HS-27A (cell line): ENCODE results near the gene RAG2.

Experiments
- DNase-seq: peaks from one replicate; pipeline ENCODE4 v3.0.0-alpha.2; 2012; ENCODE audit warnings: low read depth, missing footprints

Gene RAG2

DNA sequence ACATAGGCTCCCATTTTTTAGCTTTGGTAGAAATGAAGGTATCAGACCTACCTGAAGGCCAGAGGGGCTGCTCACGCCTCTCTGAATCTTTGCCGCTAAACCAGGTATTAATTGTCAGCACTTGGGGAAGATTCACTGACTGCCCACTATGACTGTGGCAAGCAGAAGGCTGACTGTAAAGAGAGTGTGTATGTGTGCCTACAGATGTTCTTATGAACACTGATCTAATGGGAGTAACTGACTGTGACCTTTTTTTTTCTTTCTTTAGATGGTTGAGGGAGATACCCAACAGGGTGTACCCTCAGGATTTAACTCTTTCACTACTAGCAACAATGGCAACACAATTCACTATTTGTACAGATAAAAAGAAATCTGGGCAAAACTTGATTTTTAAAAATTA, at the start of gene RAG2:
TSS of gene RAG2 (minus strand) at position 186 of the 400 bp plus-strand sequence. CDS start 4,068 bp downstream, outside the sequence.
- no peak for DNase-seq

DNA sequence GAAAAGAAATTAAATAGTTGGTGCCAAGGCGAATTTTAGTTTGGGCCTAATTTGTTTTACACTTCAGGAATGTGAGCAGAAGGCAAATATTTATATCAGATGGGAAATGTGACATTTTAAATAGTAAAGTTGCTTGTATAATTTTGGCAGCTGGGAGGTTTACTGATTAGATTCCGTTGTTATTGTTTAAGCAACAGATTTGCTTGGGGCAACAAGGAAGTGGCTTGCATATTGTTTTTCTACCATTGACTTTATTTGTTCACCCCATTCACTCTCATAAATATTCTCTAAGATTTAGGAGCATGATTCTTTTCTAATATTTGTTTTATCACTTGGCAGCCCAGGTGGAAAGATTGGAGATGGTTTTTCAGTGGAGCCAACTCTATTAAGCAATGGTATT, 40.5 kb upstream of the RAG2 start:
- DNase-seq, result no peak

DNA sequence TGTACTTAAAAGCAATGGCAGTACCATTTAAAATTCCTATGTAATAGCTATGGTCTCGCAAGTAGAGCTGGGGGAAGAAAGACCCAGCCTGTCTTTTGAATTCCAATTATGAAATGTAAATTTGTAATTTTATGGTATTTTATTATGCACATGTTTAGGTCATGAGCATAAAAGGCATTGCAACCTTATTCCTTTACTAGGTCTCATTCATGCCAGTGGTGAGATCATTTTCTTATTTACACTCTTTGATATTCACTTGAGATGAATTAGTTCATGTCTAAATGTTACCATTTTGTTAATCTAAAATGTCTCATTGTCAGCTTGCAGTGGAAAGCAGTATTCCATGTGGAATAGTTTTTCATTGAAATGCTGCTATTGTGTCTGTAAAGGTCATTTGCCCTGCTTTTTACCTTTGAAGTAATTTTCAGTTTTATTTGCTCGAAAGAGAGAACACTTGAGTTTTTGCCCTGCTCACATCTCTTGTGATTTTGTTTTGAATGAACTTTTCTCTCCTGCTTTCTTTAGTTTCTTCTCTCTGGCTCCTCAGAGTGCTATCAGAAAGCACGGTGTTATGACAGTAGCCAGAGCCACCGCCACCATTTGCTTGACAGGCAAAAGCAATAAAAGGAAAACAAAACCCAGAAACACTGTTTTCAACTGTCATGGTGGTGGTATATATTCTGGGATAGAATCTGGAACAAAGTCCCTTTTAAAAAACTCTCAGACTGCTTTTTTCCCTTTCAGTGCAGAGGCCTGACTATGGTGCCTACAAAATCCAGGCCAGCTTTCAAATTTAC, 37.2 kb upstream of the RAG2 start:
- no peak for DNase-seq

DNA sequence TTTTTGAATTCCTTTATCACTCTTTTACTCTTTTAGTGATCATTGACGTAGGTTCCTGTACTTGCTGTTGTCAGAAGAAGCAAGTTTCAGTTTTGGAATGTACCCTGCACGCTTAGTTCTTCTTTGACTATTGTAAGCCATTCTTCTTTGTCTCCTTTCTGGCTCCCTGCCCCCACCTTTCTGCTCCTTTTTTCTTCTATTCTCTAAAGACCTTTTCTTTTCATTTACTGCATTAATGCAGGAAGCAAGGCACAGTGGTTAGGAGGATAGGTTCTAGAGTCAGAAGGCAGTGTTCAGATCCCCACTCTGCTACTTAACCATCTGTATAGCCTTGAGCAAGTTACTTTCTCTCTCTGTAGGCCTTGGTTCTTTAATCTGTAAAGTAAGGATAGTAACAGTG, 33.7 kb upstream of the RAG2 start:
- DNase-seq, result no peak

DNA sequence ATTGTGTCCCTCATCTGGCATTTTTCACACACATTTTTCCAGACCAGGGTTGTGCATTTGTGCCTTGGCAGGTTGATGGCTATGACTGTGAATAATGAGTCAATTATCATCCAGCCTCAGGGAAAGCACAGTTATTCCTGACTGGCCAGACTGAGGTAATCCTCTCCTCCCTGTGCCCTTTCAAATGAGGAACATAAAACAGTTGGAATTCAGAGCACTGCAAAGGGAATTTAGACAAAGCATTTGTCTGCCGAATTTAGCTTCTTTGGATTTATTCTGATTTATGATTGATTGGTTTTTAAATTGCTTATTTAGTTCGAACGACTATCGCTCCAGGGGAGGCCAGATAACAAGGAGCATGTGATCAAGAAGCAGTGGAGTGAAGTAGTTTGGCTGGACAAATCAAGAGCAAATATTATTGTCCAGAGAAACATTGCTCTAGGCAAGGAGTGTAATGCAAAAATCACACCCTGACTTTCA, 30.8 kb upstream of the RAG2 start:
- DNase-seq, result no peak

DNA sequence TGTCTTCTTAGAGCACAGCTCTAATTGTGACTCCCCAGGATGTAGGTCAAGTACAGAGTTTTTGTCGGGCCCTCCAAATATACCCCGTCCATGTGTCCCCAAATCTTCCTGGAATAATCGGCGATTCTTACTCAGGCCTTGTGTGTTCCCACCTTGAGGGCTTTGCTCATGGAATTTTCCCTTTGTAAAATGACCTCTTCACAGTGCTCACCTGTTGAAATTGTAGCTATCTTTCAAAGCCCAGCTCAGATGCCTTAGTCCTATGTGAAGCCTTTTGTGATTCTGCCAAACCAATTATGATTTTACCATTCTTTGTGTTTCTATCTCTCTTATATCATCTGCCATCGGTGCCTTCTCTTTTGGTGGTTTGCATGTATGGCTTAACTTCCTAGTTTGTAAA, 30.1 kb upstream of the RAG2 start:
- no peak for DNase-seq

DNA sequence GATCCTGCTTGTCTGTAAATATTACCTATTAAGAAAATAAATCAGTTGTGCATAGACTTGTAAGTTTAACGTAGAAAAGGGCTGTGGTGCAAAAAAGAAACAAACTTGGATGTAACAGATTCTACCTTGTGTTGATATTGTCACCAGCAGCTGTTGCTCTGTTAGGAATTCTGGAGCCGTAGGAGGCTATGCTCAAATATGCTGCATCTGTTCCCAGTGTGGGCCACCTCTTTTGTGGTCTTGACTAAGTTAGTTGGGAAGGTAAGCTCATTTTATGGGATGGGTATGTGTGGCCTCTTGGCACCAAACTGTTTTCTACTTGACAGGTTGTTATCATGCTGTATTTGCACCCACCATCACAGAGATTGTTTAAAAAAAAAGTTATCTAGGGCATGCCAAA, 29.4 kb upstream of the RAG2 start:
- DNase-seq, result no peak

DNA sequence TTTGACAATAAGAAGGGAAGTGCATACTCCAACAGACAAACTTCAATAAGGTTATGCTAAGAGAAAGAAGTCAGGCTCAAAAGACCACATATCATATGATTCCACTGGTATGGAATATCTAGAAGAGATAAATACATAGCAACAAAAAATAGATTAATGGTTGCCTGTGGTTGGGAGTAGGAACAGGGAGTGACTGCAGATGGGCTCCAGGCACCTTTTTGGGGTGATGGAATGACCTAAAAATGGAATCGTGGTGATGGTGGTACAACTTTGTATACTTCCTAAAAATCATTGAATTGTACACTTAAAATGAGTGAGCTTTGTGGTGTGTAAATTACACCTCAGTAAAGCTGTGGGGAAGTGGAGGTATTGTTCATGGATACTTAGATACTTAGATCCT, 29.0 kb upstream of the RAG2 start:
- DNase-seq, result no peak

DNA sequence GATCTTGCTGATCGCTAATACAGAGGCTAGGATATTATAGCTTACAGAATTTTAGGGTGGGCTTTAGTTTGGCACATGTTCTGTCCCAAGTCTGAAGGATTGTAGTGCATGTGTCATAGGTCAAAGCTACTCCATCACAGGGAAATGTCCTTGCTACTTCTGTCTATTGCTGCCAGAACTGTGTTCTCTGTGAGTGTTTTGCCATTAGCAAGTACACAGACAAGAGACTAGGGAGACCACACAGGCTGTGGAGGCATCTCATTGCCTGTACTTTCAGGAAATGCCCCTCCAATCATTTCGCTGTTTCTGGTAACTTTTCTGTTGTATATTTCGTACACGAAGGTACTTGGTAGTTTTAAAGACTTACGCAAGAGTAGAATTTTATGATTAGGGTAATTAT, 25.5 kb upstream of the RAG2 start:
- DNase-seq, result no peak

DNA sequence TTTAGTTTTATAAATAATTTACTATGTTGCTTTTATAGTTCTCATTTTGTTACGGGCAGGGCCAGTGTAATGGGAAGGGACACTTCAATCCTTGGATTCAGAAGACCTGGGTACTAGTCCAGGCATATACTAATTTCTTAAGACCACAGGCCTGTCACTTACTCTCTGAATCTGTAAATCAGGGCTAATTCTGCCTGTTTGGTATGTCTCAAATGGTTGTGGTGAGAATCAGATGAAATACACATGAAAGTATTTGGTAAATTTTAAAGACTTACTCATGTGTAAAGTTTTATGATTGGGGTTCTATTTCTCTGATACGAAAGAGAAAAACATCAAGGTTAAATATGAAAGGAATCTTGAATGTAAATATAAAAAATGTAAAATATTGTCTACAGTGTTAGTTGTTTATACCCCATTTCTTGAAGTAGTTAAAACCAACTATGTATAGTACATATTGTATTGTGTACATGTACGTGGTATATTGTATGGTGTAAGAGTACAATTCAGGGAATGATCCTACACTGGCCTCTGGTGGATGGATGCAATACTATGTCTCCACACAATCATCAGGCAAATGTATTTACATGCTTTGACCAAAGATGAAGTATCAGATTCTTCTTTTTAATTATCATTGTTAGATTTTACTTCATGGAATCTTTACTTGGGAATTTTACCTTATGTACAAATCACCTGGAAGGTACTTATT, 24.5 kb upstream of the RAG2 start:
- DNase-seq, result peak; percentile 15

DNA sequence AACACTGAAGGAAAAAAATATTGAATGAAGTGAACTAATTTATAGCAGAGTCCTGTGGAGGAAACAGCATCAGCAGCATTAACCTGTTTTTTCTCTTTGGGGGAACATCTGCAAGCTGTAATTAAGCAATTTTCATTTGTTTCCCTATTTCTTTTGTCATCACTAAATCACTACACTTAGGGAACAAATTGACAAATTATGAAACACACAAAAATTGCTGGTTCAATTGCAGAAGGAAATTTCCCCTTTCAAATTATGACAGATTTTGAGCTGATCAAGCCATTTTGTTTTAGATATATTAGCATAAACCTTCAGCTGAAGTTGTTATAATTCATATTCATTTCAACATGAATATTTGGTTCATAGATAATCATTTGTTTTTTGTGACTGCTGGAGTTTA, 22.2 kb upstream of the RAG2 start:
- no peak for DNase-seq

DNA sequence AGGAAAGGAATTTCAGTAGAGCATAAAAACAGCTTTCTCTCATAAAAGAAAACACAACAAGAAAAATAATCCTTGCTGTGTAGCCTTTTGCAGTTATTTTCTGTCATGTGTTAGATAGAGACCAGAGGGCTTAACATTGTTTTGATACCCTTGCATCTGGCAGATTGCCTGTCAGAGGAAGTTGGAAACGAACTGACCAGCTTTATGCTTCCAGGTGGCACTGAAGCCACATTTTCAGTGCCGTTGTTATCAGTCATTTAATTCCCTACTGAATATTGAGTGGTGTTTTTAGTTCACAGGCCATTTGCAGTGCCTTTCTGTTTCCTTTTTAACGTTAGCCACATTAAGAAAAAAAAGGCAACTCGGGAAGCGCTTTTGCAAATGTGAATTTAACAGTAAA, 21.5 kb upstream of the RAG2 start:
- DNase-seq, result no peak

DNA sequence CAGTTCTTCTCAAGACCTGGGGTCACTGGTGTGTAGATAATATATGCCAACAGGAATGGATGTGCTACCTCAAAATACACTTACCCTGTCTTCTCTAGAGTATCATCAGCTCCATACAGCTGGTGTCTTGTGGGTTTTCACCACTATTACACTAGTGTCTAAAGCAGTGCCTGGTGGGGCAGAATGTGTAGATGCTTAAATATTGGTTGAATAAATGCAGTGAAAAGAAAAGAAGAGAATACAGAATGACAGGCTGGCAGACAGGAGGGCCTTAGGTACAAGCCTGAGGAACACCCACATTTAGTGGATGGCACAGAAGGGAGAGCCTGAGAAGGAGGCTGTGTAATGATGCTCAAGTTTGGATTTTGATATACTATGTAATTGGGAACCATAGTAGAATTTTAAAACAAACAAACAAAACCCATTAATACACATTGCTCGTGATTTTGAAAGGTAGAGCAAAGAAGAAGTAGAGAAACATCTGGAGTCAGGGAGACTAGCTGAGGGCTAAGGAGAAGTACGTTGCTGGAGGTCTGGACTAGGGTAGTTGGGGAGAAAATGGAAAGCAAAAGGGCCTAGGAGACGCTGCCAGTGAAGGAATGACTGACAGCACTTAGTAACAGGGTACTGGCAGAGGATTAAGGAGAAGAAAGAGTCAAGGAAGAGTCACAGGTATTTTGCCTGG, 20.5 kb upstream of the RAG2 start:
- no peak for DNase-seq

DNA sequence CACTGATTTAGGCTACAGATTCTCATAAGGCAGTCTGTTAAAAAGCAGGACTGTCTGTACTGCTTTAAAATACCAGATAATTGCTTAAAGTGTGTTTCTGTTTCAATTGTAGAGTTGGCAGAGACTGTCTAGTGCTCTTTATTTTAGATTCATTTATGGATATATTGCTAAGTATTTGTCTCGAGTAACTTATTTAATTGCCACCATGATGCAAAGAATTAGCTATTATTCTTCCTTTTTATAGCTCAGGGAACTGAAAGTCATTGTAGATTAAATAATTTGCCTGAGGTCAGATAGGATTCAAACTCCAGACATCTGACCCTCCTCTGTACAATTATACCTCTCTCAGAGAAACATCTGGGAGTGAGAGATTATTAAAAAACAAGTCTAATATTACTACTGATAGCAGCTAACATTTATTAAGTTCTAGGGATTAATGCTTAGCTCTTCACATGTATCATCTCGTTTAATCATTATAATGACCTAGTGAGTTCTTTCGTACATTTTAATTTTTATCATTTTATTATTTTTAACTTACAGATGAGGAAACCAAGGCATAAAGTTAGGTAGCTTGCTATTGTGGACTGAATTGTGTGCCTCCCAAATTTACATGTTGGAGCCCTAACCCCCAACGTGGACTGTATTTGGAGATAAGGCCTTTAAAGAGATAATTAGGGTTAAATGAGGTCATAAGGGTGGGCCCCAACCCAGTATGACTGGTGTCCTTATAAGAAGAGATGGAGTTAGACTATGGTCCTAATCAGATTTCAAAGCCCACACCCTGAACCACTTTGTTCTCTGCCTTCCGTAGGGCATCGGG, 19.7 kb upstream of the RAG2 start:
- no peak for DNase-seq

DNA sequence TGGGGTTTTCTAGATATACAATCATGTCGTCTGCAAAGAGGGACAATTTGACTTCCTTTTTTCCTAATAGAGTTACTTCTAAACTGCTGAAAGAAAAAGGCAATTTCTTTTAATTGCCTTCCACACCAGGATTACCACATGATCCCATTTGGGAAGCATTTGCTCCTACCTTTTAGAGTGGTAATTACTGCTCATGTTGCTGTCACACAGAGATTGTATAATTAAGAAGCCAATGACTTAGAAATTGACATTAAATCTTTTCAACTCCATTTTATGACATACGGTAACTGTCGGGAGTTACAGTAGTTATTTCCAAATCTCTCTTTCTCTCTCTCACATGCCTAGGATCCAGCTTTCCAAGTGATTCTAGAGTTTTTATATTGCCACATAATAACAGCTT, 17.8 kb upstream of the RAG2 start:
- DNase-seq, result no peak

DNA sequence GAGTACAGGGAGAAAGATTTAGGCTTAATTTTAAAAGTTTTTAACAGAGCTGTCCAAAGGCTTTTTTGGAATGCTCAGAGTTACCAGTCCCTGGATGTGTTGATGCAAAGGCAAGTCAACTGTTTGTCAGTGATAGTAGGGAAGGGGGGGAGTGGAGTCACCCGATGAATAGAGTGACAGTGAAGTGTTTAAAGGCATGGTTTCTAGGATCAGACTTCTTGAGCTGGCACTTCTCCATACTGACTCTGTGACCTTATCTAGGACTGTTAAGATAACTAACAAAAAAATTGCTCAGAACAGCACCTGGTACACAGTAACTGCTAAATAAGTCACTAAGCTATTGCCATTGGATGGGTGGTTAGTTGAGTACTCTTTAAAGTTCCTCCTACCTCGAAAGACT, 11.3 kb upstream of the RAG2 start:
- DNase-seq, result no peak

DNA sequence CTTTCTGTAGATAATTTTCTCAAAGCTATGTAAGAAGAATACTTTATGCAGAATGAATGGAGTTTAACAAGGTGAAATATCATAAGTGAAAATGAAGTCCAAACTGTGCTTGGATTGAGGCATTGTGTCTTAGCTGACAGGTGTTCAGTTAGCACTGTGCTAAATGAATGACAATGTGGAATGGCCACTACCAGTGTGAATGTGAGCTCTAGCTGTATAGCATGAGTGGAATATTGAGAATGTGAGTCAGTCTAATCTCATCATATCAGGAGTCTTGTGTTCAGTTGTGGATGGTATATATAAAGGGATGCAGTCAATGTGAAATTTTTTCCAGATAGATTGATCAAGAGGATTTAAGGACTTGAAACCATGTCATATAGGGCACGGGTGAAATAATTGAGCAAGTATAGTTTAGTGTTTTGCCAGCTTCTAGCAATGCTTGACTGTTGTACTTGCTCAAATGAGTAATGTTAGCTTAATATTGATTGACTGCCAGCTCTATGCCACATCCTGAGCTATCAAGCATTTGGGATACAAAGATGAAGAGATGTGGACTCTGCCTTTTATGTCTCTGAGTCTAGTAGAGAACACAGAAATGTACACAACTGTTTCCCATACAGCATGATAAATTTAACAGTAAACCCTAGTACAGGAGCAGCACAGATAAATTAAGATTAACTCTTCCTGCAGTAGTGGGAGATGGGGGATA, 10.6 kb upstream of the RAG2 start:
- no peak for DNase-seq

DNA sequence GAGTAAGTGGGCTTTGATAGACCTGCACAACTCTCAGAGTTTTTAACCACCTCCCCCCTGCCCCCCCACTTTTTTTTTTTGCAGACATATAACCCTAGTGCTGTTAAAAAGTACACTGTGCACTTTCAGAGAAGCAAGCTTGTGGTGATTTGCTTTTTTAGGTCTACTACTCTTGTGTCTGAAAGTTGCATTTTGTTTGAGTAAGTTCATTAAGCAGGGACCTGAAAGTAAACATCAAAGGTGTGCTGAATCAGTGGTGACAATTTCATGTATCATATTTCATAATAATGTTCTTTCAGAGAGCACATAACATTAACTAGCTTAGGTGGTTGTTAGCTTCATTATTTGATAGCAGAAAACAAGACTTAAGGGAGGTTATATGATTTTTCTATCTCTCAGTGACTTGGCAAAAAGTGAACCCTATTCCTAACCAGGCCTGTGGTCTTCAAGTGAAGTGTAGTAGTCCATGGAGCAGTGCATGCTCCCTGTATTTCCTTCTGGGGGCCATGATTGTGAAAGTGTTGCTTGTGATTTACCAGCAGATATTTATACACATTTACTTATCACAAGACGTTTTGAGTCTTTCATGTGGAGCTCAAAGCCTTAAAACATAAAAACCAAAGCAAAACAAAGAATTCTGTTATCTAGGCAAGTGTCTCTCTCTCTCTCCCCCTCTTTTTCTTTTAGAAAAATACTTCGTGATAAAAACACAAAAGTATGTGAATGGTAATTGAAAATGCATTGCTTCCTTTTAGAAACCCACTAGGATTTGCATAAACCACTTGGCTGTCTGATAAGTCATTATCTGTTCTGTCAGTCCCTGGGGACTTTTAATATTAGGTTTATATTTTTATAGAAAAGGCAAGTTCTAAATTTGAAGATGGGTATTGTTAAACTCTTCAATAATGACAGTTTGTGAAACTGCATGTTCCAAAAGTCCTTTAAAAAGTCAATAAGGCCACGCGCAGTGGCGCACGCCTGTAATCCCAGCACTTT, 7.5 kb upstream of the RAG2 start:
- no peak for DNase-seq

DNA sequence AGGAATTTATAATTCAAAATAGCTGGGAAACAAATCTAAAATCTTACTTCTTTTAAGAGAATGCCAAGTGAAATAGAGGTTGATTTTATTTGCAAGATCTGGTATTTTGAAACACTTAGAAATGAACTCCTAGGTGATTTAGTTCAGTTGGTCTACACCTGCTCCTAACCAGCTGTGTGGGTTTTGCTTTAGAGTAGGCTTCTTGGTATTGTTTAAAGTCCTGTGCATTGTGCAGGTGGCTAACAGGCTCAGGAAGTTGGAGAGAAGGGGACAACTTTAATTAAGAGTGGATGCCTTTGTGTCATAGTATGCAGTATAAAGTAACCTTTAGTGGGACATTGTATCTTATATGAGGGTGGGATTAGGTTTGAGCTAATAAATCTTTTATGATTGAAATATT, 4.1 kb upstream of the RAG2 start:
- DNase-seq, result no peak

DNA sequence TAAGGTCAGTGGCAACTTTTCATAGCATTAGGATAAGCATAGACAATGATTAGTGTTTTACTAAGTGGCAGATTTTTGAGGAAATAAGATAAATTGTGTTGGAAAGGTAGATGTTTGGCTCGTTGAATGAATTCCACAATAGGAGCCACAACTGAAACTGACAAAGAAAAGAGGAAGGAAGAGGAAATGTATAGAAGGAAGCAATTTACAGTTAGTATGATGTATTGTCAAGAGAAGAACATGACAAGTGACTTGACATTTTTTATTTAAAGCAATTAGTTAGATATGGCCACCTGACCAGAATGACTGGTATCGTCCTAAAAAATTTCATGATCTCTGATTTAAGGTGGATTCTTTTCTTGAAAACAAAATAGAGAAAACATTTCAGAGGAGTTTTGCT, 3.1 kb upstream of the RAG2 start:
- DNase-seq, result no peak
